GM12892 (cell line): Measurements from ENCODE around the gene APOE.

ENCODE experiments used
- DNase-seq: peaks from one replicate; pipeline ENCODE4 v3.0.0; 2011; ENCODE audit not compliant: insufficient read length
- FAIRE-seq: peaks from 2 replicates; lab custom pipeline; 2011; peaks lifted over from hg19 to GRCh38; lab: Jason Lieb, UNC
- POLR2A ChIP-seq: IDR thresholded peaks from 2 replicates; pipeline ENCODE4 v1.6.1; 2011; ENCODE audit warnings: low read depth, low read length, control low read depth
- POLR2AphosphoS5 ChIP-seq: IDR thresholded peaks from 2 replicates; pipeline ENCODE4 v1.6.1; 2011; ENCODE audit warnings: low read depth, low read length, control low read depth
- TAF1 ChIP-seq: IDR thresholded peaks from 2 replicates; pipeline ENCODE4 v1.6.1; 2011; ENCODE audit warnings: low read depth, mild to moderate bottlenecking, control low read depth, low read length, borderline replicate concordance

The APOE gene

GRCh38 chr19:44949550-44949949, 44.0 kb downstream of the APOE start:
- FAIRE-seq: no peak
- no peak for DNase-seq
- no peak for TF ChIP-seq POLR2A

- TF ChIP-seq POLR2A (no peak), POLR2AphosphoS5 (no peak), TAF1 (no peak)
- peak; percentile 64 for DNase-seq
- no peak for FAIRE-seq
Measured at GRCh38 chr19:44951179-44952159, 45.9 kb downstream of the APOE start.

GRCh38 chr19:44954278-44954648, 48.7 kb downstream of the APOE start:
- DNase-seq (no peak), FAIRE-seq (no peak)
- no peak for TF ChIP-seq POLR2A

- FAIRE-seq (peak; percentile 95), DNase-seq (peak; percentile 93)
- TF ChIP-seq POLR2AphosphoS5 (peak; percentile 74; the same call in 1 of the 2 replicates), TAF1 (peak; percentile 73), POLR2A (peak; percentile 84)
Measured at GRCh38 chr19:44954649-44955504, 49.3 kb downstream of the APOE start, which contains the start of gene CLPTM1. CLPTM1 (plus strand) TSS chr19:44955380; CDS start chr19:44955396, 16 bp downstream.

- FAIRE-seq (no peak), DNase-seq (no peak)
Measured at GRCh38 chr19:44955505-44956439, 50.2 kb downstream of the APOE start.

GRCh38 chr19:44957526-44957925, 51.9 kb downstream of the APOE start:
- no peak for DNase-seq
- no peak for FAIRE-seq
- no peak for TF ChIP-seq POLR2AphosphoS5
- TF ChIP-seq POLR2A: no peak
- TF ChIP-seq TAF1: no peak

More at GRCh38 chr19:44955505-44956439, 50.2 kb downstream of the APOE start:
- TF ChIP-seq TAF1 (no peak), POLR2A (no peak), POLR2AphosphoS5 (no peak)

GRCh38 chr19:44958090-44958489, 52.5 kb downstream of the APOE start:
- TF ChIP-seq POLR2AphosphoS5 (no peak), POLR2A (no peak), TAF1 (no peak)
- FAIRE-seq: no peak
- no peak for DNase-seq
